ENCODE measurements around the gene SERPINB1.

The SERPINB1 gene

GRCh38 chr6:2792330-2793110, 49.1 kb downstream of the SERPINB1 start:
- TF ChIP-seq, protein P1, sequence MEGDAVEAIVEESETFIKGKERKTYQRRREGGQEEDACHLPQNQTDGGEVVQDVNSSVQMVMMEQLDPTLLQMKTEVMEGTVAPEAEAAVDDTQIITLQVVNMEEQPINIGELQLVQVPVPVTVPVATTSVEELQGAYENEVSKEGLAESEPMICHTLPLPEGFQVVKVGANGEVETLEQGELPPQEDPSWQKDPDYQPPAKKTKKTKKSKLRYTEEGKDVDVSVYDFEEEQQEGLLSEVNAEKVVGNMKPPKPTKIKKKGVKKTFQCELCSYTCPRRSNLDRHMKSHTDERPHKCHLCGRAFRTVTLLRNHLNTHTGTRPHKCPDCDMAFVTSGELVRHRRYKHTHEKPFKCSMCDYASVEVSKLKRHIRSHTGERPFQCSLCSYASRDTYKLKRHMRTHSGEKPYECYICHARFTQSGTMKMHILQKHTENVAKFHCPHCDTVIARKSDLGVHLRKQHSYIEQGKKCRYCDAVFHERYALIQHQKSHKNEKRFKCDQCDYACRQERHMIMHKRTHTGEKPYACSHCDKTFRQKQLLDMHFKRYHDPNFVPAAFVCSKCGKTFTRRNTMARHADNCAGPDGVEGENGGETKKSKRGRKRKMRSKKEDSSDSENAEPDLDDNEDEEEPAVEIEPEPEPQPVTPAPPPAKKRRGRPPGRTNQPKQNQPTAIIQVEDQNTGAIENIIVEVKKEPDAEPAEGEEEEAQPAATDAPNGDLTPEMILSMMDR (IDR thresholded peaks at IDR 0.05; ENCODE audit: extremely low read depth, insufficient read depth, missing control alignments) = no peak
- no peak for DNase-seq (ENCODE audit: low spot score)
- in situ Hi-C loops (cut with MboI; ENCODE audit: low pct_unique_long_range_greater_than_20kb, low sequenced_read_pairs, unreplicated experiment) = no loop called here

DNA sequence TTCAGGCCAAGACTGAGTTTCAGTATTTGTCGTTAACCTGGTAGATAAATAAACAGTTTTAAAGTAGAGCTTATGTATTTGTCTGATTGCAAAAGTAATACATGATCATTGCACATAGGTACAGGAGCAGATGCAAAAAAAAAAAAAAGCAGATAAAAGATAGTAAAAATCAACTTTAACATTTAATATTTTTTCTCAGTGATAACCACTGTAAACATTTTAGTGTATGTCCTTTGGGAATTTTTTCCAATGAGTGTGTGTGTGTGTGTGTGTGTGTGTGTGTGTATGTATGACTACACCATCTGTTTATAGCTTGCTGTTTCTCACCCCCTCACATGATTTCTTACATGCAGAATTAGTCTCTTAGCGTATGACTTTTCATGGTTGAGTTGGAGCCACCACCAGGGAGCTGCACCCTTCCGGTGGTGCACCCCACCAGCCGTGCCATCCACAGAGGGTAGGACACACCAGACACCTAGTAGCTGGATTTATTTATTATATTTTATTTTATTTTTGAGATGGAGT, 50.2 kb downstream of the SERPINB1 start:
- TF ChIP-seq, protein P1 (IDR thresholded peaks at IDR 0.05; ENCODE audit: extremely low read depth, insufficient read depth, missing control alignments) = no peak
- in situ Hi-C loops (cut with MboI; ENCODE audit: low pct_unique_long_range_greater_than_20kb, low sequenced_read_pairs, unreplicated experiment) = no loop called here
- no peak for DNase-seq (ENCODE audit: low spot score)

DNA sequence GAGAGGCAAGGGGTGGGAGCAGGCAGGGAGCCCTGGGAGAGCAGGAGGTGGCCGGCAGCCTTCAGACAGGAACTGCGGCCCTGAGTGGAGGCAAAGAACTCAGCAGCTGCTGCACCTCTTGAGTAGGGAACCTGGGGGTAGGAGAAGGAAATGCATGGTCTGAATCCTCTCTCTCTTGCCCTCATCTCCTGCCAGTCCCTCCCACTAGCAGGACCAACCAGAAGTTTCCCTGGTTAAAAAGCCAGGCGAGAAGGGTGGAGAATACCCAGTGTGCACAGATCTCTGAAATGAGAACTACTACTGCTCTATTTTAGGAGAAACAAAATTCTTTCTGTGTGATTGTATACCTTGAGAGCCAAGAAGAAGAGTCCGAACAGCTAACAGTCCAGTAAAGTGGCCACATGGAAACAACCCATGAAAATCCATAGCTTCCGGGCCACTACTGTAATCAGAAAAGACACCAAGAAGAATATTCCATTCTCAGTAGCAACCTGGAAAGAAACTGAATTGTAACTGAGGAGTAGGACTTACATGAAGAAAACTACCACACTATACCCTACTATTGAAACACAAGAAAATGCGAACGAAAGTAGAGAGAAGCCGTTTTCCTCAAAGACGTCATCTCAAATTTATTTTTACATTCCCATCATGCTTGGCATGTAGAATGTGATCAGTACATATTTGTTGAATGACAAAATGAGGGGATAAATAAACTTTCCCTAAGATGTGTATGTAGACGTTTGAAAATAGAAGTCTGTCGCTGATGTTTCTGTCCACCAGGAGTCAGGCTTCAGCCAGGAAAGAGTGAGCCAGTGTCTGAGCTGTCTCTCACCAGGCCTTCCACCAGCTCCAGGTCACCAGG, 50.8 kb downstream of the SERPINB1 start:
- in situ Hi-C loops (cut with MboI; ENCODE audit: low pct_unique_long_range_greater_than_20kb, low sequenced_read_pairs, unreplicated experiment) = no loop called here
- TF ChIP-seq, protein P1 (IDR thresholded peaks at IDR 0.05; ENCODE audit: extremely low read depth, insufficient read depth, missing control alignments) = peak; percentile 64

DNA sequence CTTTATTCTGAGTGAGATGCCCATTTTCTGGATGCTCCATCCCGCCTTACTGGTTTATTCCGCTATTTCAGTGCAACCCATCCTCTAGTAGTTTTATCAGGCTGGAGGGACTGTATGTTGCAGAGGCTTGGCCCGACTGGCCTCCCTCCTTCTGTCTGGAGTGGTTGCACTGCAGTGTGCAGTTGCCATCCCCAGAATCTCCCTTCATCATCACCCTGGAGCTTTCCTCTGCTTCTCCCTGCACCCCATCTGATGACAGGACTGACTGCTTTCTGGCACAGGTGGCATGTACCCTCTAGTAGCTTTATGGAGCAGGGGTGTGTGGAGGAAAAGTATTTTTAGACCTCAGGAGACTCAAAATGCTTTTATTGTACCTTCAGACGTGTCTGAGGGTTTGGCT, 55.4 kb downstream of the SERPINB1 start:
- TF ChIP-seq, protein P1 (IDR thresholded peaks at IDR 0.05; ENCODE audit: extremely low read depth, insufficient read depth, missing control alignments) = no peak
- no peak for DNase-seq (ENCODE audit: low spot score)
- in situ Hi-C loops (cut with MboI; ENCODE audit: low pct_unique_long_range_greater_than_20kb, low sequenced_read_pairs, unreplicated experiment) = no loop called here

More for the DNA sequence above, 50.8 kb downstream of the SERPINB1 start:
- peak; percentile 72 for DNase-seq (ENCODE audit: low spot score)

DNA sequence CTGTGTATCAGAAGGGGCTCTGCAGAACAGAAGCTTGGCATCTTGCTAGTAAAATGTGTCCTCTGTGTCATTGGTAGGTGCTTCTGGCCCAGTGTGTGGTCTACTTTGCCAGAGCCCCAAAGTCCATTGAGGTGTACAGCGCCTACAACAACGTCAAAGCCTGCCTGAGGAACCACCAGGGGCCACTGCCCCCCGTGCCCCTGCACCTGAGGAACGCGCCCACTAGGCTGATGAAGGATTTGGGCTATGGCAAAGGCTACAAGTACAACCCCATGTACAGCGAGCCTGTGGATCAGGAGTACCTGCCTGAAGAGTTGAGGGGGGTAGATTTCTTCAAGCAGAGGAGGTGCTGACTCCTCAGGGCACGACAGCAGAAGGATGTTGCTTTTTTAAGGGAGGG, 56.7 kb downstream of the SERPINB1 start:
- in situ Hi-C loops (cut with MboI; ENCODE audit: low pct_unique_long_range_greater_than_20kb, low sequenced_read_pairs, unreplicated experiment) = no loop called here
- TF ChIP-seq, protein P1 (IDR thresholded peaks at IDR 0.05; ENCODE audit: extremely low read depth, insufficient read depth, missing control alignments) = no peak
- DNase-seq (ENCODE audit: low spot score) = no peak

DNA sequence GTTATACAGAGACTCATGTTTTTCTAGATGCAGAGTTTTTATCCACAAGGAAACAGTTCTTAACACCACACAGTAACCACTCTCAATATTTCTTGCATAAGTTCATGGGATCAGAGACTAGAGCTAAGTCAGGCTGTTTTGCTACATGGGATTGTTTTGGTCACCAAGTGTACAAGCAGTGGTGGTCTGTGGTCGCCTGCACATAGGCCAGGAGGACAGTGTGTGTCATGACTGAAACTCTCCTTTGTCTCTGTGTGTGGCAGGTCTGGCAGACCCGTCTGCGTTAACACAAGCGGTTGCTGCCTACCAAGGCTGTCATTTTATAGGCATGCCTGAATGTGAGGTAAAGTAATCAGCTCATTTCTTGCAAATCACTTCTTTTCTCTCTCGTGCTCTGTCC, 57.6 kb downstream of the SERPINB1 start:
- no peak for DNase-seq (ENCODE audit: low spot score)
- in situ Hi-C loops (cut with MboI; ENCODE audit: low pct_unique_long_range_greater_than_20kb, low sequenced_read_pairs, unreplicated experiment) = no loop called here
- TF ChIP-seq, protein P1 (IDR thresholded peaks at IDR 0.05; ENCODE audit: extremely low read depth, insufficient read depth, missing control alignments) = no peak

Data from GM13977 (cell line).